ENCODE results near the gene DCAF5.

- TF ChIP-seq POLR2A (IDR thresholded peaks at IDR 0.05) (no peak), POLR2AphosphoS5 (IDR thresholded peaks at IDR 0.05) (no peak)
- TF ChIP-seq, protein P1, sequence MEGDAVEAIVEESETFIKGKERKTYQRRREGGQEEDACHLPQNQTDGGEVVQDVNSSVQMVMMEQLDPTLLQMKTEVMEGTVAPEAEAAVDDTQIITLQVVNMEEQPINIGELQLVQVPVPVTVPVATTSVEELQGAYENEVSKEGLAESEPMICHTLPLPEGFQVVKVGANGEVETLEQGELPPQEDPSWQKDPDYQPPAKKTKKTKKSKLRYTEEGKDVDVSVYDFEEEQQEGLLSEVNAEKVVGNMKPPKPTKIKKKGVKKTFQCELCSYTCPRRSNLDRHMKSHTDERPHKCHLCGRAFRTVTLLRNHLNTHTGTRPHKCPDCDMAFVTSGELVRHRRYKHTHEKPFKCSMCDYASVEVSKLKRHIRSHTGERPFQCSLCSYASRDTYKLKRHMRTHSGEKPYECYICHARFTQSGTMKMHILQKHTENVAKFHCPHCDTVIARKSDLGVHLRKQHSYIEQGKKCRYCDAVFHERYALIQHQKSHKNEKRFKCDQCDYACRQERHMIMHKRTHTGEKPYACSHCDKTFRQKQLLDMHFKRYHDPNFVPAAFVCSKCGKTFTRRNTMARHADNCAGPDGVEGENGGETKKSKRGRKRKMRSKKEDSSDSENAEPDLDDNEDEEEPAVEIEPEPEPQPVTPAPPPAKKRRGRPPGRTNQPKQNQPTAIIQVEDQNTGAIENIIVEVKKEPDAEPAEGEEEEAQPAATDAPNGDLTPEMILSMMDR (IDR thresholded peaks at IDR 0.05): no peak
Observed at GRCh38 chr14:69170839-69171238, 17.9 kb upstream of the DCAF5 start.
